ENCODE results near the gene STIP1. TPM values are rescaled to one million over a fixed set of nuclear protein-coding genes. Genes with fewer than 3 reads are reported as not detected.

The STIP1 gene
- total and polyA plus RNA-seq, 2 of the 4 experiments (the other 2 are of a cell fraction): 201 to 489 TPM

GRCh38 chr11:64136765-64137441 is 49.1 kb upstream of the STIP1 start:
- H4K91ac ChIP-seq (ENCODE audit: insufficient read depth, low read depth, low read length): no peak overlapping the region
- in situ Hi-C loops (cut with MboI; ENCODE audit: low sequenced_read_pairs): no loop called here
- no peak overlapping the region for H2BK5ac ChIP-seq (ENCODE audit: low read depth, low read length, poor library complexity, severe bottlenecking)
- intact Hi-C loops (cut with micrococcal nuclease): no loop called here
- H3K14ac ChIP-seq (replicated peaks; ENCODE audit: low read depth, low read length): no peak overlapping the region
- H2BK120ac ChIP-seq (ENCODE audit: low read depth, low read length): no peak overlapping the region
- BruUV-seq (replicated peaks): no TSS peak
- no peaks in the 10 kb centered on the region; the same call in 1 of the 2 replicates for H4K20me1 ChIP-seq (ENCODE audit: insufficient read depth, low read length)
- no peak overlapping the region for H4K8ac ChIP-seq (ENCODE audit: low read depth in 2 of 2, low read length in 2 of 2)
- H3K27ac ChIP-seq (ENCODE audit: insufficient read depth, low read length): no peak overlapping the region
- no peak overlapping the region for H2BK15ac ChIP-seq (ENCODE audit: low read depth, low read length)
- H3K79me1 ChIP-seq (ENCODE audit: low read depth in 1 of 2, low read length in 2 of 2): no peaks in the 10 kb centered on the region; a peak in 1 of 4 replicates
- no peak overlapping the region for H3K4ac ChIP-seq (ENCODE audit: low read depth, low read length)
- H3K4me3 ChIP-seq (ENCODE audit: insufficient read depth, low read depth, low read length): no peak overlapping the region
- H3K9ac ChIP-seq (ENCODE audit: low read depth, low read length): no peak overlapping the region
- H2AK5ac ChIP-seq (ENCODE audit: low read depth, low read length): no peak overlapping the region
- H3K56ac ChIP-seq (ENCODE audit: extremely low read depth, insufficient read depth, low read length): no peak overlapping the region
- no peak overlapping the region for H3K23ac ChIP-seq (ENCODE audit: low read depth, low read length)
- no peaks in the 10 kb centered on the region for H3K4me1 ChIP-seq (ENCODE audit: control insufficient read depth, insufficient read depth, low read length)
- no peaks in the 10 kb centered on the region for H3K9me1 ChIP-seq (ENCODE audit: insufficient read depth, low read length)
- H3K4me2 ChIP-seq (ENCODE audit: low read depth, low read length): no peak overlapping the region
- no peak overlapping the region for H4K5ac ChIP-seq (ENCODE audit: low read depth, low read length)
- H3K9me3 ChIP-seq (ENCODE audit: control insufficient read depth, insufficient read depth, low read length): no peaks in the 10 kb centered on the region
- ChIA-PET POLR2A (ENCODE audit: unreplicated experiment) (no interaction called here), CTCF (no interaction called here)
- no peak overlapping the region for H2BK20ac ChIP-seq (ENCODE audit: low read depth, low read length)
- H2AK9ac ChIP-seq (replicated peaks; ENCODE audit: low read depth, low read length, poor library complexity): no peak overlapping the region
- no peaks in the 10 kb centered on the region for H3K27me3 ChIP-seq (ENCODE audit: control insufficient read depth, insufficient read depth, low read length)
- DNase-seq (no peak), ATAC-seq (ENCODE audit: low read depth) (no peak)
- H2AFZ ChIP-seq (replicated peaks; ENCODE audit: low read length, poor library complexity): no peak overlapping the region
- TF ChIP-seq CHD1 (IDR thresholded peaks at IDR 0.05; ENCODE audit: low read depth, low read length) (no peak), BHLHE40 (IDR thresholded peaks at IDR 0.05; ENCODE audit: low read depth, low read length) (no peak), NFE2L2 (IDR thresholded peaks at IDR 0.05; ENCODE audit: low read depth, low read length) (no peak), CTCF (conservative IDR thresholded peaks at IDR 0.05; ENCODE audit: low read depth, low read length) (no peak), RCOR1 (IDR thresholded peaks at IDR 0.05; ENCODE audit: insufficient replicate concordance, low read length) (no peak), POLR2A (IDR thresholded peaks at IDR 0.05; ENCODE audit: low read depth, low read length) (no peak), SMC3 (IDR thresholded peaks at IDR 0.05; ENCODE audit: low read depth, low read length) (no peak), RFX5 (IDR thresholded peaks at IDR 0.05; ENCODE audit: low read depth, low read length) (no peak), MAZ (IDR thresholded peaks at IDR 0.05; ENCODE audit: borderline replicate concordance, low read depth, low read length) (no peak), MAFK (IDR thresholded peaks at IDR 0.05; ENCODE audit: low read depth, low read length) (no peak), MXI1 (IDR thresholded peaks at IDR 0.05; ENCODE audit: borderline replicate concordance, low read depth, low read length) (no peak)
- TF ChIP-seq, protein P1, sequence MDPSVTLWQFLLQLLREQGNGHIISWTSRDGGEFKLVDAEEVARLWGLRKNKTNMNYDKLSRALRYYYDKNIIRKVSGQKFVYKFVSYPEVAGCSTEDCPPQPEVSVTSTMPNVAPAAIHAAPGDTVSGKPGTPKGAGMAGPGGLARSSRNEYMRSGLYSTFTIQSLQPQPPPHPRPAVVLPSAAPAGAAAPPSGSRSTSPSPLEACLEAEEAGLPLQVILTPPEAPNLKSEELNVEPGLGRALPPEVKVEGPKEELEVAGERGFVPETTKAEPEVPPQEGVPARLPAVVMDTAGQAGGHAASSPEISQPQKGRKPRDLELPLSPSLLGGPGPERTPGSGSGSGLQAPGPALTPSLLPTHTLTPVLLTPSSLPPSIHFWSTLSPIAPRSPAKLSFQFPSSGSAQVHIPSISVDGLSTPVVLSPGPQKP (IDR thresholded peaks at IDR 0.05; ENCODE audit: borderline replicate concordance, low read depth, low read length): no peak
- WGBS, 2 experiments (ENCODE audit: extremely low coverage in 2 of 2, insufficient read length in 1 of 2): 44% methylated on average over 9 of the region's 17 CpGs; no CpG with 5 or more reads in 1 of the 2 experiments
- no peak overlapping the region for H3K18ac ChIP-seq (ENCODE audit: low read depth, low read length)
- dilution Hi-C loops (cut with HindIII; ENCODE audit: low sequenced_read_pairs, unreplicated experiment): no loop called here
- no peaks in the 10 kb centered on the region for H3K36me3 ChIP-seq (ENCODE audit: control insufficient read depth, insufficient read depth, low read length)
